ENCODE measurements around the gene KLF15. TPM values are rescaled to one million over a fixed set of nuclear protein-coding genes. Genes with fewer than 3 reads are reported as not detected.

KLF15 gene
- total and polyA plus RNA-seq, 2 of the 8 experiments (the other 6 are each of a cell fraction or from before 2014, with no cell fraction given), result 15.7 to 19.5 TPM

- TF ChIP-seq GTF2F1 (IDR thresholded peaks at IDR 0.05; ENCODE audit: borderline replicate concordance, low read depth, low read length), result no peak
- TF ChIP-seq USF2 (IDR thresholded peaks at IDR 0.05; ENCODE audit: low read length), result 0 out of 2 replicates have a peak, but pooled peaks have one; percentile 27
- TF ChIP-seq SAP30 (IDR thresholded peaks at IDR 0.05; ENCODE audit: insufficient read depth, insufficient replicate concordance, low read length), result no peak
- no peak for TF ChIP-seq SP1 (IDR thresholded peaks at IDR 0.05; ENCODE audit: low read depth, low read length)
- TF ChIP-seq NANOG (IDR thresholded peaks at IDR 0.05; ENCODE audit: insufficient read depth, low read depth, low read length, poor library complexity, severe bottlenecking), result no peak
- no peak for TF ChIP-seq HDAC6 (IDR thresholded peaks at IDR 0.05; ENCODE audit: low read depth, low read length)
- TF ChIP-seq CHD1 (IDR thresholded peaks at IDR 0.05; ENCODE audit: low read depth, low read length), result no peak
- no peak for TF ChIP-seq SIRT6 (IDR thresholded peaks at IDR 0.05; ENCODE audit: low read length)
- TF ChIP-seq TCF12 (IDR thresholded peaks at IDR 0.05; ENCODE audit: low read depth, low read length), result no peak
- TF ChIP-seq MAFK (IDR thresholded peaks at IDR 0.05; ENCODE audit: low read depth, low read length), result no peak
- TF ChIP-seq EGR1 (IDR thresholded peaks at IDR 0.05; ENCODE audit: borderline replicate concordance, low read depth, low read length), result no peak
- no peak for TF ChIP-seq CEBPB (IDR thresholded peaks at IDR 0.05; ENCODE audit: low read depth, low read length)
- no peak for TF ChIP-seq SP4 (IDR thresholded peaks at IDR 0.05; ENCODE audit: low read length)
- no peak for TF ChIP-seq POU5F1 (IDR thresholded peaks at IDR 0.05; ENCODE audit: low read depth, low read length)
- no peak for TF ChIP-seq TBP (IDR thresholded peaks at IDR 0.05; ENCODE audit: low read depth, low read length)
- TF ChIP-seq SP2 (IDR thresholded peaks at IDR 0.05; ENCODE audit: low read length), result no peak
- TF ChIP-seq RXRA (IDR thresholded peaks at IDR 0.05; ENCODE audit: insufficient read depth, low read depth, low read length), result no peak
- peak; percentile 41; the same call in 1 of the 2 replicates for TF ChIP-seq KDM1A (IDR thresholded peaks at IDR 0.05; ENCODE audit: borderline replicate concordance, low read length)
- no peak for TF ChIP-seq BCL11A (IDR thresholded peaks at IDR 0.05; ENCODE audit: low read depth in 2 of 2, low read length in 2 of 2)
- TF ChIP-seq, protein P1, sequence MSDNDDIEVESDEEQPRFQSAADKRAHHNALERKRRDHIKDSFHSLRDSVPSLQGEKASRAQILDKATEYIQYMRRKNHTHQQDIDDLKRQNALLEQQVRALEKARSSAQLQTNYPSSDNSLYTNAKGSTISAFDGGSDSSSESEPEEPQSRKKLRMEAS (IDR thresholded peaks at IDR 0.05), result peak; percentile 47; the same call in 1 of the 2 replicates
- TF ChIP-seq SIX5 (IDR thresholded peaks at IDR 0.05; ENCODE audit: low read depth, low read length), result no peak
- no peak for TF ChIP-seq KDM5A (IDR thresholded peaks at IDR 0.05; ENCODE audit: low read length)
- TF ChIP-seq ZNF274 (IDR thresholded peaks at IDR 0.05; ENCODE audit: borderline replicate concordance, extremely low read depth, low read length), result no peak
- TF ChIP-seq TAF1 (IDR thresholded peaks at IDR 0.05; ENCODE audit: low read depth, low read length), result no peak
- TF ChIP-seq POLR2AphosphoS5 (IDR thresholded peaks at IDR 0.05; ENCODE audit: low read depth, low read length), result no peak
- no peak for TF ChIP-seq POLR2A (IDR thresholded peaks at IDR 0.05; ENCODE audit: control extremely low read depth in 1 of 2, low read depth in 2 of 2, low read length in 2 of 2)
- TF ChIP-seq ASH2L (IDR thresholded peaks at IDR 0.05; ENCODE audit: low read length), result no peak
These were observed 8.8 kb downstream of the KLF15 start (continued) for GRCh38 chr3:126348308-126348920.

Measured in H1 (cell line).